Measurements from ENCODE around the gene SDK1.

DNA sequence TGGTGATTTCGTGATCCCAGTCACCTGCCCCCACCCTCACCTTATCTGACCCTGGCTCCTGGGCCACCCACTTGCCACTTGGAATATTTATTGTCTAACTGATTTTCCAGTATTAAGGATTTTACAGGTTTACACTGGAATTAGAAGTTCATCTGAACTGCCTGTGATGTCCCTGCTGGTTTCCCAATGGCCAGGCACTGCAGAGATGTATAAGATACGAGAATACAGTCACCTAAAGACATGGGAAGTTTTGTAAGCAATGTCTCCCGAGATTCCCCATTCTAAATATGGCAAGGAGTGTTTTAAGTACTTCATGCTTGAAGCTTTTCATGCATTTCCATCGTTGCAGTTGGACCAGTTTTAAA is 592.7 kb downstream of the SDK1 start:
- no peak for TF ChIP-seq BCL11A (IDR thresholded peaks at IDR 0.05; ENCODE audit: low read depth in 2 of 2, low read length in 2 of 2)
- TF ChIP-seq, protein P1, sequence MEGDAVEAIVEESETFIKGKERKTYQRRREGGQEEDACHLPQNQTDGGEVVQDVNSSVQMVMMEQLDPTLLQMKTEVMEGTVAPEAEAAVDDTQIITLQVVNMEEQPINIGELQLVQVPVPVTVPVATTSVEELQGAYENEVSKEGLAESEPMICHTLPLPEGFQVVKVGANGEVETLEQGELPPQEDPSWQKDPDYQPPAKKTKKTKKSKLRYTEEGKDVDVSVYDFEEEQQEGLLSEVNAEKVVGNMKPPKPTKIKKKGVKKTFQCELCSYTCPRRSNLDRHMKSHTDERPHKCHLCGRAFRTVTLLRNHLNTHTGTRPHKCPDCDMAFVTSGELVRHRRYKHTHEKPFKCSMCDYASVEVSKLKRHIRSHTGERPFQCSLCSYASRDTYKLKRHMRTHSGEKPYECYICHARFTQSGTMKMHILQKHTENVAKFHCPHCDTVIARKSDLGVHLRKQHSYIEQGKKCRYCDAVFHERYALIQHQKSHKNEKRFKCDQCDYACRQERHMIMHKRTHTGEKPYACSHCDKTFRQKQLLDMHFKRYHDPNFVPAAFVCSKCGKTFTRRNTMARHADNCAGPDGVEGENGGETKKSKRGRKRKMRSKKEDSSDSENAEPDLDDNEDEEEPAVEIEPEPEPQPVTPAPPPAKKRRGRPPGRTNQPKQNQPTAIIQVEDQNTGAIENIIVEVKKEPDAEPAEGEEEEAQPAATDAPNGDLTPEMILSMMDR (IDR thresholded peaks at IDR 0.05; ENCODE audit: control extremely low read depth in 1 of 3, insufficient read depth in 1 of 3, low read depth in 1 of 3, low read length in 3 of 3) = no peak
- no peak for TF ChIP-seq YY1 (IDR thresholded peaks at IDR 0.05; ENCODE audit: low read depth, low read length)
- TF ChIP-seq EGR1 (IDR thresholded peaks at IDR 0.05; ENCODE audit: borderline replicate concordance, low read depth, low read length) = no peak
- TF ChIP-seq EP300 (IDR thresholded peaks at IDR 0.05; ENCODE audit: borderline replicate concordance in 1 of 2, low read depth in 2 of 2, low read length in 2 of 2) = no peak
- TF ChIP-seq EZH2 (IDR thresholded peaks at IDR 0.05; ENCODE audit: low read depth, low read length, severe bottlenecking) = no peak
- TF ChIP-seq POLR2A (IDR thresholded peaks at IDR 0.05; ENCODE audit: control extremely low read depth in 1 of 2, low read depth in 2 of 2, low read length in 2 of 2) = no peak
- TF ChIP-seq, protein P2, sequence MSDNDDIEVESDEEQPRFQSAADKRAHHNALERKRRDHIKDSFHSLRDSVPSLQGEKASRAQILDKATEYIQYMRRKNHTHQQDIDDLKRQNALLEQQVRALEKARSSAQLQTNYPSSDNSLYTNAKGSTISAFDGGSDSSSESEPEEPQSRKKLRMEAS (IDR thresholded peaks at IDR 0.05) = no peak
- no peak for TF ChIP-seq TCF12 (IDR thresholded peaks at IDR 0.05; ENCODE audit: low read depth, low read length)
- TF ChIP-seq TAF1 (IDR thresholded peaks at IDR 0.05; ENCODE audit: low read depth, low read length) = no peak
- no peak for TF ChIP-seq SAP30 (IDR thresholded peaks at IDR 0.05; ENCODE audit: insufficient read depth, insufficient replicate concordance, low read length)
- TF ChIP-seq JUND (IDR thresholded peaks at IDR 0.05; ENCODE audit: low read length) = no peak
